Renal cortex interstitium (tissue), 11 donors: ENCODE measurements around the gene FAM174C. TPM values are rescaled to one million over a fixed set of nuclear protein-coding genes. Genes with fewer than 3 reads are reported as not detected.
A peak's percentile ranks its signal among the peaks of the same experiment; 100 is the strongest.

Source experiments
- DNase-seq, 11 donors: peaks; one replicate each; pipeline ENCODE4 v3.0.0-alpha.2; 2013; ENCODE audit warnings: low read depth in 9 of 11, low spot score in 4 of 11; ENCODE audit errors: extremely low read depth in 1 of 11
- polyA plus RNA-seq, 3 donors: library from polyadenylated mRNA; unstranded; fragments of 120-200 nt; gene quantifications; one replicate each; pipeline ENCODE4 v1.2.1, GENCODE V29; 2013; ENCODE audit not compliant: insufficient read length in 3 of 3

The FAM174C gene
- polyA plus RNA-seq, 3 donors: 14.8 to 25.6 (median 21.3) TPM

DNA sequence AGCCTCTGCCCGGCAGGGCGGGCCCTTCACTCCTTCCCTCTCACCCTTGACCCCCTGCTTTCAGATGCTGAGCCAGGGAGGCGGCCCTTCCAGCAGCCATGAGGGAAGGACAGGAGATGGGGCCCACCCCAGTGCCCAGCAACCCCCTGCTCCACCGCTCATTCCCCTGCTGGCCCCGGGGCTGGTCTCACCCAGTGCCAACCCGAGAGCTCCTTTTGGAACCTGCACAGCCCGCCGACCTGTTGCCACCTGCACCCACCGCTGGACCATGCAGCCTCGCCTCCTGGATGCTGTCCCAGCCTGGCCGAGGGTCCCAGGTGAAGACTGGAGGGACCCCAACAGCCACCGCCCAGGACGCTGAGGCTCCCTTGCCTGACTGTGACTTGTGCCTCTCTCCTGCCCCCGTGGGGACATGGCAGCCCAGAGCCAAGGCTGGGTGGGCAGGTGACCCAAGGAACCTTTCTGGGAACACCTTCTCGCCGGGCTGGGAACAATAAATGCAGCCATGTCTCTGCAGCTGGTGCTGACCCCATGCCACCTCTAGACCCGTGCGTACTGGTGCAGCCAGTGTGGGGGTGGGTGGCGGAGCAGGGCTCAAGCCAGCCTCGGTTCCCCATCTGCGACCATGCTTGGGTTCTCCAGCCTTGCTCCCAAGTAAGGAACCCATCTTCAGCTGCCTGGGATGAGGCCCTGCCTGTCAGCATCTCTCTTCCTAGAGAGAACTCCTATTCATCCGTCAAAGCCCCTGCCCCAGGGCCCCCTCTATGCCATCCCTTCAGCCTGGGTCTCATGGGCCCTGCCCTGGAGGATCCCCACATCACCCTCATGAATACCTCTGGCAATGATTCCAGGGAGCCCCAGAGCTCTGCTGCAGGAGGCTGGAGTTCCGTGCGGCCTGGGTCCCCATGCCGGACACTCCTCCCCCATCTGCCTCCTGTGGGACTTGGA lies 3.7 kb downstream of the FAM174C start:
- DNase-seq: no peak

GRCh38 chr19:1279782-1280341 lies 4.5 kb downstream of the FAM174C start:
- peak in 8 of 11 donors; percentile 60 to 88 (median 78) for DNase-seq

DNA sequence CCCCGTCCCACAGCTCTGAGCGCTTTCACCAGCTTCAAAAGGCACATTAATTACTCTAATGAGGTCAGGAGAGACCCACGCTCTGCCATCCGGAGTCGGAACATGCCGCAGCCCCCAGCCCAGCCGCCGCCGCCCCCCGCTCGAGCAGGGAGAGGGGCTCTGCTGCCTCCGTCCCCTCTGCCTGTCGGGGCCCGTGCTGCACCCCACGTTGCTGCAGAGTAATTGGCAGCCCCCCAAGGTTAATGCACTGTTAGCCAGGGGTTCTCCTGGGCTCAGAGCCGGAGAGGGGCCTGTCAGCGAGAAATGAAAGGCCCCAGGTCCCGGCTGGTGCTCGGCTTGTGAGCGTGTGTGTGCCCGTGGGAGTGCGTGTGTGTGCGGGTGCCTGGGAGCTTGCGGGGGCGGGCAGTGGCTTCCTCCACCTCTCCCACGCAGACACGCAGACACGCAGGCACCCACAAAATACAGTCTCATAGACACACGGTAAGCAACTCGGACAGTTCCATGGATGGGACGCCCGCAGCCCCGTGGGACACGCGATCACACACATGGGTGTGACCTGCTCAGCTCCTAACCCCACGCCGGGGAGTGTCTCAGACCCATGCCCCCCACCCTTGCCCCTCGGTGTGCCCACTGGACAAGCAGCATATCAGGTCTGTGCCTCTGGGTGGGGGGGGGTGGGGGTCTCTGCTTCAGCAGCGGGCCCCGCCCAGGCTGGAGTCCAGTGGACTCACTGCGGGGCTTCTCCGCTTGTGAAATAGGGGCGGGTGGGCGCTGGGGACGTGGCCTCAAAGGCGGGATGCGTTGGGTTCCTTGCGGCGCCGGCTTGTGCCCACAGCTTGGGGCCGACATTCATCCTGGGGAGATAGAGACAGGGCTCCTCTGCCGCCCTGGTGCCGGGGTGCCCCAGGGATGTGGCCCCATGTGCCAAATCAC lies 5.6 kb downstream of the FAM174C start:
- DNase-seq: no peak

DNA sequence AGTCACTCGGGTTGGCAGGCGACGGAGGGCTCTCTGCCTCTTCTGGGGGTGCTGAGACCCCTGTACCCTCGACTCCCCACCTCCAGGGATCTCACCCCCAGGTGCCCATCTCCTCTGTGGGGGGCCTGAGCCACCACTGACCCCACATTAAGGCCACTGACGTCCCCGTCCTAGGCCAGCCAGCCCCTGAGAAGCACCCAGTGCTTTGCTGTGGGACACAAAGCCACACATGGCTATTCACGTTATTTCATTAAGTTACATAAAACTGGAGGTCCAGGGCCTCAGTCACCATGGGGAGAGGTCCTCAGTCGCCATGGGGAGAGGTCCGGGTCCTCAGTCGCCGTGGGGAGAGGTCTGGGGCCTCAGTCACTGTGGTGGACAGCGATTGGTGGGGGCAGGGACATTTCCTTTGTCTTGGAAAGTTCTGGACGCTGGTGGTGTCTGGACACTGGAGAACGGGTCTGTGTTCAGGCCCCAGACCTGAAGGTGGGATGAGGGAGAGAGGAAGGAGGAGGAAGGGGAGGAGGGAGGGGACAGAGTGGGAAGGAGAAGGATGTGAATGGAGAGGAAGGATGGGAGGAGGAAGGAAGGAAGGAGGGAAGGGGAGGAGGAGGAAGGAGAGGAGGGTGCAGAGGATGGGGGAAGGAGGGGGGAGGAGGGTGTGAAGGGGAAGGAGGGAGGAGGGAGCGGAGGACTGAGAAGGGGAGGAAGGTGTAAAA lies 6.4 kb downstream of the FAM174C start:
- no peak for DNase-seq

GRCh38 chr19:1282588-1283206 lies 7.4 kb downstream of the FAM174C start:
- DNase-seq: no peak

GRCh38 chr19:1283207-1283916 lies 8.0 kb downstream of the FAM174C start:
- DNase-seq: no peak

GRCh38 chr19:1283917-1284292 lies 8.6 kb downstream of the FAM174C start:
- no peak for DNase-seq

GRCh38 chr19:1284293-1284978 lies 9.1 kb downstream of the FAM174C start:
- DNase-seq: no peak

GRCh38 chr19:1284979-1285736 lies 9.8 kb downstream of the FAM174C start:
- DNase-seq: no peak

DNA sequence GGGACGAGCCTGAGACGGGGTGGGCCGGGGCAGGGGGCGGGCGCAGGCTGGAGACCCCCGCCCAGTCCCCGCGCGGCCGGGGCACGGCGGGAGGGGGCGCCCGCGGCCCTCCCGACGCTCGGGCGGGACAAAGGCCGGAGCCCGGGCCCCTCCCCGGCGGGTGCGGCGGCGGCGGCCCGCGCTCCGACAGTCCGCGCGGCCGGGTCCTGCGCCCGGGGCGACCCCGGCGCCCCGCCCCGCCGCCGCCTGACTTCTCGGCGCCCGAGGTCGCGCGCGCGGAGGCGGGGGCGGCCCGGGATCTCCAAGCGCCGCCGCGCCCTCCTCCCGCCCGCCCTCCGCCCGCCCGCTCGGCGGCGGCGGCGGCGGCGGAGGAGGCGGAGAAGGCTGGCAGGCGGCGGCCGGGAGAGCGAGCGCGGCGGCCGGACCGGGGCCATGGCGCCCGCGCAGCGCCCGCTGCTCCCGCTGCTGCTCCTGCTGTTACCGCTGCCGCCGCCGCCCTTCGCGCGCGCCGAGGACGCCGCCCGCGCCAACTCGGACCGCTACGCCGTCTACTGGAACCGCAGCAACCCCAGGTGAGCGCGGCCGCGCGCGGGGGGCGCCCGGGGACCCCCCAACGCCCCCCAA lies 10.5 kb downstream of the FAM174C start, which contains the start of gene EFNA2:
EFNA2 (plus strand) TSS at position 137 of the 624 bp plus-strand sequence; CDS start at position 433, 296 bp downstream.
- no peak for DNase-seq

DNA sequence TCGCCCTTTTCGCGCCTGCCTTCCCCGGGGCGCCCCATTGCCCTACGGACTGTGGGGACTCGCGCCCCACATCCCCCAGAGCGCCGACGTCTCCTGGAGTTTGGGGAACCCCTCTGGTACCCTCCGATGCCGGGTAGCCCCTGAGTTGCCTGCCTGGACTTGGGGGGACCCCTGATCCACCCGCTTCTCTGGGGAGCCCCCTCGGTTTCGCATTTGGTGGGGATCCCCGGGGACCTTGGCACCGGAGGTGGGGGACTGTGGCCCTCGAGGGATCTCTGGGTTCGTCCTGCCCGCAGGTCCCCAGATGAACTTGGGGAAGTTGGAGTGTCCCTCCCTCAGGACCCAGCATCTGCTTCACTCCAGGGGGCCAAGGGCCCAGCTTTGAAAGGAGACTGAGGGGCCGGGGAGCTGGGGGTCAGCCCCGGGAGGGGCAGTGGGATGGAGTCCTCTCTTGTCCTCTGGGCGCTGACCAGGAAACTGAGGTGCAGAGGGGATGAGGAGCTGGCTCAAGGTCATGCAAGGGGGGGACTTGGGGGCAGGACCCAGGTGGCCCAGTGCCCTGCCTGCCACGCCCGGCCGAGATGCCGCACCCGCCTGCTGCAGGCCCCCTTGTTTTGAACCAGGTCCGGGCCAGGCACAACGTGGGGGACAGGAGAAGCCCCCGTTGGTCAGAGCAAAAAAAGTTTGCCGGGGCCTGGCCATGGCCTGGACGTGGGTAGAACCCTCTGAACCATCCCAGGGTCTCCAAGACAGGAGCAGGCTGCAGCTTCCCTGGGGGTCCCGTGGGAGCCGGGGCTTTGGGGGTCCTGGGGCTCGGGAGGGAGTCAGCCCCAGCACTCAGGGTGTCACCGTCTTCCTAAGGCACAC lies 11.4 kb downstream of the FAM174C start:
- DNase-seq: no peak

DNA sequence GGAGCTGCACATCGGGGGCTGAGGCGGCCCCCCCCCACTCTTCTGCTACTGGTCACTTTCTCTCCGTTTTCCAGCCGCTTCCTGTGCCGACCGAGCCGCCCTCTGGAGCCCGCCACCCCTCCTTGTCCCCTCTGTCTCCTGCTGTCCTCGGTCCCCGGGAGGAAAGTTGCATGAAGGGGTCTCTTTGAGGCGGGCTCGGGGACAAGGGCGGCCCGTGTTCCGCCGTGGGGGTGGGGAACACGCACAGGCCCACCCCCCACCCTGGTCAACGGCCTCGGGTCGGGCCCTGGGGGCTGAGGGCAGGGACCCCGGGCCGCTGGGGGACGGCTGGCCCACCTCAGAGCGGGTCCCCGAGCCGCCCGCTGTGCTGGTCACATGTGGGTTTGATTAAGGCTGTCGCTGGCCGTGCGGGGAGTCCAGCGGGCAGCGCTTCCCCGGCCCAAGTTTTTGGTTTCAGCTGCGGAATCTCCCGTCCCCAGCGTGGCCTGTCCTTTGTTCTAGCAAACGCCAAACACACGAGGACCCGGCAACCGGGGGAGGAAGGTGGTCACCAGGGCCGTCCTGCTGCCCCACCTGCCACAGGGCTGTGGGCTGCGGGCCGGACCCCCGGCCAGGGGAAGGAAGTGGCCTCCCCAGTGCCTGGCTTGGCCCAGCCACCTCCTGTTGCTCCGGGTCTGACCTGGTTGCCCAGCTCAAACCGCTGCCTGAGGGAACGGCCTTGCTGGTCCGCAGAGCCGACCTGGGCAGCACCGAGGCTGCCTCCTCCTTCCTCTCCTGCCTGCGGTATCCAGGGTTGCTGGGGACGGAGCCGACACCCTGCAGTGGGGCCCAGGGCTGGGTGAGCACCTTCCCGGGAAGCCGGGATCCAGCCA lies 12.3 kb downstream of the FAM174C start:
- DNase-seq: no peak

DNA sequence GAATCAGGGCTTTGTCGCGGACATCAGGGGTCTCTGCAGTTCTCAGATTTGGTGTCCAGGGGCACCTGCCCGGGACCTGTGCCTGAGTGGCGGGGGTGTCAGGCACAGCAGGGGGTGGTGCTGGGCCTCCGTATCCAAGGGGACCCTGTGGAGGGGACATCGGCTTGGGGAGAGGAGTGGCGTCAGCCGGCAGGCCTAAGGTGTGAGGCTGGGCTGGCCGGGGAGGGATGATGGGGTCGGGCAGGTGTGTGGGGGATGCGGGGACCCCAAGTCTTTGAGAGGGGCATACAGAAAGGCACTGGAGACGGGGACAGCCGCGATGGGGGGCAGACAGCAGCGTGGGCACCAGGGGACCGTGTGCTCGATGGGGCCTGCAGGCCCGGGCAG lies 12.9 kb downstream of the FAM174C start:
- DNase-seq: no peak
